DOHH2 (cell line): ENCODE results near the gene PRDX5.

Experiments used
- CTCF ChIP-seq: fragments of 200-600 bp; sonication (generic); IDR thresholded peaks from one replicate; pipeline ENCODE4 v1.5.1; 2014; ENCODE audit warnings: antibody characterized with exemption, mild to moderate bottlenecking, low read depth, low read length; ENCODE audit not compliant: poor library complexity, severe bottlenecking
- EZH2phosphoT487 ChIP-seq: fragments of 200-600 bp; sonication (generic); IDR thresholded peaks from 2 replicates; pipeline ENCODE4 v1.6.1; 2017; ENCODE audit warnings: borderline replicate concordance, mild to moderate bottlenecking, antibody characterized with exemption, low read length, moderate library complexity, mixed read lengths

GRCh38 chr11:64352099-64352994 is 34.4 kb downstream of the PRDX5 start:
- no peak for TF ChIP-seq CTCF
- TF ChIP-seq EZH2phosphoT487, result no peak
